ENCODE results near the gene EYS. TPM values are rescaled to one million over a fixed set of nuclear protein-coding genes. Genes with fewer than 3 reads are reported as not detected.
"Not testable (repeated sequence)": the region's sequence is repeated elsewhere in the genome, so short reads cannot be mapped to it uniquely, and the experiment has no call there.

EYS gene
- total and polyA plus RNA-seq, 7 donors, result 0.07 to 0.46 TPM; not detected in 5

GRCh38 chr6:63858691-63859090 lies 1848.3 kb downstream of the EYS start:
- H3K4me3 ChIP-seq, result no peak overlapping the region
- no peak for TF ChIP-seq EP300 (IDR thresholded peaks at IDR 0.05)
- TF ChIP-seq POLR2A (IDR thresholded peaks at IDR 0.05), result no peak
- TF ChIP-seq CTCF (IDR thresholded peaks at IDR 0.05), result no peak
- TF ChIP-seq POLR2AphosphoS5 (IDR thresholded peaks at IDR 0.05), result no peak
- WGBS, 2 donors, result 84 to 87% methylated on average over 2 of the region's 2 CpGs
- no peaks in the 10 kb centered on the region for H3K36me3 ChIP-seq
- H3K4me1 ChIP-seq, result no peaks in the 10 kb centered on the region
- H3K27me3 ChIP-seq, result no peaks in the 10 kb centered on the region
- no peak overlapping the region for H3K27ac ChIP-seq
- no peak for DNase-seq
- H3K9me3 ChIP-seq, result no peaks in the 10 kb centered on the region
- intact Hi-C loops (cut with DNase I), result no loop called here

- H3K27me3 ChIP-seq, result no peaks in the 10 kb centered on the region
- no peak overlapping the region for H3K27ac ChIP-seq
- TF ChIP-seq POLR2A (IDR thresholded peaks at IDR 0.05) (no peak), CTCF (IDR thresholded peaks at IDR 0.05) (no peak), POLR2AphosphoS5 (IDR thresholded peaks at IDR 0.05) (no peak), EP300 (IDR thresholded peaks at IDR 0.05) (no peak)
- H3K4me3 ChIP-seq, result no peak overlapping the region
- no peaks in the 10 kb centered on the region for H3K9me3 ChIP-seq
- WGBS, 2 donors, result 50 to 66% methylated on average over 1 of the region's 1 CpG
- intact Hi-C loops (cut with DNase I), result no loop called here
- no peak for DNase-seq
- no peaks in the 10 kb centered on the region for H3K4me1 ChIP-seq
- no peaks in the 10 kb centered on the region for H3K36me3 ChIP-seq
Measured at GRCh38 chr6:63856271-63856670, 1850.8 kb downstream of the EYS start.

- DNase-seq, result no peak
- Histone ChIP-seq H3K9me3 (no peaks in the 10 kb centered on the region), H3K4me3 (no peak overlapping the region), H3K27ac (no peak overlapping the region), H3K4me1 (no peaks in the 10 kb centered on the region), H3K36me3 (no peaks in the 10 kb centered on the region), H3K27me3 (no peaks in the 10 kb centered on the region)
- WGBS, 2 donors, result 91 to 94% methylated on average over 2 of the region's 2 CpGs
- intact Hi-C loops (cut with DNase I), result no loop called here
- no peak for TF ChIP-seq POLR2A (IDR thresholded peaks at IDR 0.05)
- no peak for TF ChIP-seq POLR2AphosphoS5 (IDR thresholded peaks at IDR 0.05)
- no peak for TF ChIP-seq EP300 (IDR thresholded peaks at IDR 0.05)
- TF ChIP-seq CTCF (IDR thresholded peaks at IDR 0.05), result no peak
Measured at GRCh38 chr6:63844287-63844686, 1862.7 kb downstream of the EYS start.

- Histone ChIP-seq H3K27ac (no peak overlapping the region), H3K36me3 (no peaks in the 10 kb centered on the region), H3K27me3 (no peaks in the 10 kb centered on the region), H3K4me3 (no peak overlapping the region), H3K4me1 (no peaks in the 10 kb centered on the region), H3K9me3 (no peaks in the 10 kb centered on the region)
- 70 to 74% methylated on average over 2 of the region's 2 CpGs for WGBS, 2 donors
- intact Hi-C loops (cut with DNase I), result no loop called here
- TF ChIP-seq POLR2A (IDR thresholded peaks at IDR 0.05), result no peak
- TF ChIP-seq CTCF (IDR thresholded peaks at IDR 0.05), result no peak
- no peak for TF ChIP-seq EP300 (IDR thresholded peaks at IDR 0.05)
- no peak for TF ChIP-seq POLR2AphosphoS5 (IDR thresholded peaks at IDR 0.05)
- no peak for DNase-seq
Measured at GRCh38 chr6:63839485-63839884, 1867.5 kb downstream of the EYS start.

GRCh38 chr6:63828678-63829077 lies 1878.3 kb downstream of the EYS start:
- H3K4me1 ChIP-seq; H3K27ac ChIP-seq; H3K9me3 ChIP-seq; DNase-seq; H3K36me3 ChIP-seq; intact Hi-C loops (cut with DNase I); H3K27me3 ChIP-seq; H3K4me3 ChIP-seq: not testable (repeated sequence)
- WGBS, 2 donors, result 88 to 93% methylated on average over 1 of the region's 1 CpG
